Bronchial epithelial cell (primary cell): ENCODE measurements around the gene DDOST. TPM values are rescaled to one million over a fixed set of nuclear protein-coding genes. Genes with fewer than 3 reads are reported as not detected.

ENCODE experiments used
- DNase-seq: peaks from one replicate; pipeline ENCODE4 v3.0.0-alpha.2; 2010; ENCODE audit warnings: low read depth
- FAIRE-seq: peaks from 2 replicates; lab custom pipeline; 2011; peaks lifted over from hg19 to GRCh38; lab: Jason Lieb, UNC
- H3K27me3 ChIP-seq: 2 replicates; pipeline ENCODE4 v1.5.1; 2011; ENCODE audit warnings: low read length; ENCODE audit not compliant: control insufficient read depth, insufficient read depth
- H3K36me3 ChIP-seq: 2 replicates; pipeline ENCODE4 v1.5.1; 2011; ENCODE audit warnings: low read length; ENCODE audit not compliant: control insufficient read depth, insufficient read depth
- H3K4me3 ChIP-seq: 2 replicates; pipeline ENCODE4 v1.5.1; 2011; ENCODE audit warnings: mild to moderate bottlenecking, low read depth, low read length, control low read depth
- total RNA-seq: library from RNA; depleted of rRNA; stranded (reverse); fragments of >200 nt; gene quantifications from 2 replicates; pipeline ENCODE4 v1.2.1, GENCODE V29; 2014
- TF ChIP-seq, protein P1 (sequence below): IDR thresholded peaks from 2 replicates; pipeline ENCODE4 v1.5.1; 2011; ENCODE audit warnings: mild to moderate bottlenecking, moderate library complexity, low read length, control low read depth, inconsistent platforms; ENCODE audit not compliant: insufficient read depth, severe bottlenecking

The DDOST gene
- total RNA-seq, 1 donor from 2014 or later = 346 TPM

DNA sequence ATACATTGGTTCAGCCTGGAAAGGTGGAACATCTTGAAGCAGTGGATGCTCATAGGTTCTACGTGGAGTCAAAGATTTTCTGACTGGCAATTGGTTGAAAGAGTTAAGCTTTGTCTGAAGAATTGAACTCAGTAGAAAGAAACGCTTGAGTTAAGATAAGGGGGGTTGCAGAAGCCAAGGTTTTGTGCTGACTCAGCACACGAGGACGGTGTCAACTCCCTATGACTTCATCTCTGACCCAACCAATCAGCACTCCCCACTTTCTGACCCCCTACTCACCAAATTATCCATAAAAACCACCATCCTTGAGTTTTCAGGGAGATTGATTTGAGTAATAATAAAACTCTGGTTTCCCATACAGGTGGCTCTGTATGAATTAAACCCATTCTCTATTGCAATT lies 30.4 kb downstream of the DDOST start:
- DNase-seq (no peak), FAIRE-seq (no peak)
- TF ChIP-seq, protein P1, sequence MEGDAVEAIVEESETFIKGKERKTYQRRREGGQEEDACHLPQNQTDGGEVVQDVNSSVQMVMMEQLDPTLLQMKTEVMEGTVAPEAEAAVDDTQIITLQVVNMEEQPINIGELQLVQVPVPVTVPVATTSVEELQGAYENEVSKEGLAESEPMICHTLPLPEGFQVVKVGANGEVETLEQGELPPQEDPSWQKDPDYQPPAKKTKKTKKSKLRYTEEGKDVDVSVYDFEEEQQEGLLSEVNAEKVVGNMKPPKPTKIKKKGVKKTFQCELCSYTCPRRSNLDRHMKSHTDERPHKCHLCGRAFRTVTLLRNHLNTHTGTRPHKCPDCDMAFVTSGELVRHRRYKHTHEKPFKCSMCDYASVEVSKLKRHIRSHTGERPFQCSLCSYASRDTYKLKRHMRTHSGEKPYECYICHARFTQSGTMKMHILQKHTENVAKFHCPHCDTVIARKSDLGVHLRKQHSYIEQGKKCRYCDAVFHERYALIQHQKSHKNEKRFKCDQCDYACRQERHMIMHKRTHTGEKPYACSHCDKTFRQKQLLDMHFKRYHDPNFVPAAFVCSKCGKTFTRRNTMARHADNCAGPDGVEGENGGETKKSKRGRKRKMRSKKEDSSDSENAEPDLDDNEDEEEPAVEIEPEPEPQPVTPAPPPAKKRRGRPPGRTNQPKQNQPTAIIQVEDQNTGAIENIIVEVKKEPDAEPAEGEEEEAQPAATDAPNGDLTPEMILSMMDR = no peak
- no peaks in the 10 kb centered on the region for H3K27me3 ChIP-seq
- no peaks in the 10 kb centered on the region for H3K36me3 ChIP-seq
- H3K4me3 ChIP-seq = no peak overlapping the region

DNA sequence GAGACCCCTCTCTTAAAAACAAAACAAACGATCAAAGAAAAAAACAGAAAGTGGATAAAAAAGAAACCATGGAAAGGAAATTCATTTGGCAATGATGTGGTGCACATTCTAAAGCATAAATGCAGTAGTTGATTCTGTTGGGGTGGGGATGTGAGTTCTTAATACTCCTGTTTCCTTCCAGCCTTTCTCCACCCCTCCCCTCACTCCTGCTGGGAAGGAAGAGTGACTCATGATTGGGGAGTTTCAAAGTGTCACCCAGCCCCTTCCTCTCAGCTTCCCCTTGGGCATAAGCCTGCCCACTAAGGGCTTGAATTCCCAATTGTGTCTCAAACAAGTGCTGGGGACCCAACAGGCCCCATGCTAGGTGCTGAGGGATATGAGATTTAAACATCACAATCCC lies 34.6 kb downstream of the DDOST start:
- TF ChIP-seq, protein P1 = no peak
- FAIRE-seq = no peak
- Histone ChIP-seq H3K36me3 (no peaks in the 10 kb centered on the region), H3K27me3 (no peaks in the 10 kb centered on the region), H3K4me3 (no peak overlapping the region)
- DNase-seq = no peak

DNA sequence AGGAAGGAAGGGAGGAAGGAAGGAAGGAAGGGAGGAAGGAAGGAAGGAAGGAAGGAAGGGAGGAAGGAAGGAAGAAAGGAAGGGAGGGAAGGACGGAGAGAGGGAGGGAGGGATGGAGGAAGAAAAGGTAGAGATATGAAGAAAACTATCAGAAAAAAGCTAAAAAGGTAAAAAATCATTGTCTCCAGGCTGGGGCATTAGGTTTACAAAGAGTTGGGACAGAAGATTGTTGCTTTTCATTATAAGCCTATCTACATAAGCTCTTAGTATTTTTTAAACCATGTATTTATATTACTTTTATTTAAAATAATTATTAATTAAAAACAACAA lies 35.1 kb downstream of the DDOST start:
- TF ChIP-seq, protein P1 = no peak
- no peak overlapping the region for H3K4me3 ChIP-seq
- no peak for DNase-seq
- no peaks in the 10 kb centered on the region for H3K27me3 ChIP-seq
- no peaks in the 10 kb centered on the region for H3K36me3 ChIP-seq
- no peak for FAIRE-seq

DNA sequence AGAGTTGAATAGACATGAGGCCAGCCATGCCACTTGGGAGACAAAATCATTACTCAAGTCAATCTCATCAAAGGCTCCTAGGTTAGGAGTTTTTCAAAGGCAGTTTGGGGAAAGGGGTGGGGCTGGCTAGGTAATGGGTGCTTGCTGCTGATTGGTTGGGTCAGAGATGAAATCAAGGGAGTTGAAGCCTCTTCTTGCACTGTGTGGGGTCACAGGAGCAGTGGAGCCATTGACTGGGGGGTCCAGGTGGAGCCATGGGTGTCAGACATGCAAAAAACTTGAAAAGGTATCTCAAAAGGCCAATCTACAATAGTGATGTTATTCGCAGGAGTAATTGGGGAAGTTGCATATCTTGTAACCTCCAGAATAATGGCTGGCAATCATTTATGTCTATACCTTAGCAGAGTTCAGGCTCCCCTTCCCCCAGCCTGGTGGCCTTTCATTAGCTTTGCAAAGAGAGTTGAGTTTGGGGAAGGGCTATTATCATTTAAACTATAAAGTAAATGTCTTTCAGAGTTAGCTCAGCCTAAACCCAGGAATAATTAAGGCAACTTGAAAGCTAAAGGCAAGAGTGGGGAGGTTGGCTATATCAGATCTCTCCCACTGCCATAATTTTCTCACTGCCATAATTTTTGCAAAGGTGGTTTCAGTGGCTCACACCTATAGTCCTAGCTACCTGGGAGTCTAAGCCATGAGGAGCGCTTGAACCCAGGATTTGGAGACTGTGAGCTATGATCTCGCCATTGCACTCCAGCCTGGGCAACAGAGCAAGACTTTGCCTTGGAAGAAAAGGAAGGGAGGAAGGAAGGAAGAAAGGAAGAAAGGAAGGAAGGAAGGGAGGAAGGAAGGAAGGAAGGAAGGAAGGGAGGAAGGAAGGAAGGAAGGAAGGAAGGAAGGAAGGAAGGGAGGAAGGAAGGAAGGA lies 35.7 kb downstream of the DDOST start:
- FAIRE-seq (no peak), DNase-seq (no peak)
- TF ChIP-seq, protein P1 = no peak
- H3K27me3 ChIP-seq = no peaks in the 10 kb centered on the region
- no peaks in the 10 kb centered on the region for H3K36me3 ChIP-seq
- no peak overlapping the region for H3K4me3 ChIP-seq

DNA sequence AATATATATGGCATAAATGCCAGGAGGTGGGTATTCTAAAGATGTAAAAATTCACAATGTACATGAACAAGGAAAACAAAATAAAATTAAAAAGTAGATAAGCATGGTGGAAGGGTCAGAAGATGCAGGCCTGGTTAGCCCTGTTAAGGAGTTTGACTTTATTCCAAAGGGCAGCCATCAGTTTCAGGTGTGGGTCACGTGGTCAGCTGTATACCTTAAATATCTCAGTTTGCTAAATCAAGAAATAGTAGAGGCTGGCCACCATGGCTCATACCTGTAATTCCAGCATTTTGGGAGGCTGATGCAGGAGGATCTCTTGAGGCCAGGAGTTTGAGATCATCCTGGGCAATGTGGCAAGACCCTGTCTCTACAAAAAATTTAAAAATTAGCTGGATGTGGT lies 36.5 kb downstream of the DDOST start:
- Histone ChIP-seq H3K36me3 (no peaks in the 10 kb centered on the region), H3K4me3 (no peak overlapping the region), H3K27me3 (no peaks in the 10 kb centered on the region)
- DNase-seq (no peak), FAIRE-seq (no peak)
- TF ChIP-seq, protein P1 = no peak
